ENCODE data around the gene ADAMTSL1.

DNA sequence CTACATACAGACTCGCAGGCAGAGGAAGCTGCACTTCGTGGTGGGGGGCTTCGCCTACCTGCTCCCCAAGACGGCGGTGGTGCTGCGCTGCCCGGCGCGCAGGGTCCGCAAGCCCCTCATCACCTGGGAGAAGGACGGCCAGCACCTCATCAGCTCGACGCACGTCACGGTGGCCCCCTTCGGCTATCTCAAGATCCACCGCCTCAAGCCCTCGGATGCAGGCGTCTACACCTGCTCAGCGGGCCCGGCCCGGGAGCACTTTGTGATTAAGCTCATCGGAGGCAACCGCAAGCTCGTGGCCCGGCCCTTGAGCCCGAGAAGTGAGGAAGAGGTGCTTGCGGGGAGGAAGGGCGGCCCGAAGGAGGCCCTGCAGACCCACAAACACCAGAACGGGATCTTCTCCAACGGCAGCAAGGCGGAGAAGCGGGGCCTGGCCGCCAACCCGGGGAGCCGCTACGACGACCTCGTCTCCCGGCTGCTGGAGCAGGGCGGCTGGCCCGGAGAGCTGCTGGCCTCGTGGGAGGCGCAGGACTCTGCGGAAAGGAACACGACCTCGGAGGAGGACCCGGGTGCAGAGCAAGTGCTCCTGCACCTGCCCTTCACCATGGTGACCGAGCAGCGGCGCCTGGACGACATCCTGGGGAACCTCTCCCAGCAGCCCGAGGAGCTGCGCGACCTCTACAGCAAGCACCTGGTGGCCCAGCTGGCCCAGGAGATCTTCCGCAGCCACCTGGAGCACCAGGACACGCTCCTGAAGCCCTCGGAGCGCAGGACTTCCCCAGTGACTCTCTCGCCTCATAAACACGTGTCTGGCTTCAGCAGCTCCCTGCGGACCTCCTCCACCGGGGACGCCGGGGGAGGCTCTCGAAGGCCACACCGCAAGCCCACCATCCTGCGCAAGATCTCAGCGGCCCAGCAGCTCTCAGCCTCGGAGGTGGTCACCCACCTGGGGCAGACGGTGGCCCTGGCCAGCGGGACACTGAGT, 303.2 kb downstream of the ADAMTSL1 start:
- no peak for TF ChIP-seq BHLHE40 (IDR thresholded peaks at IDR 0.05; ENCODE audit: borderline replicate concordance)
- no peak for TF ChIP-seq SP1 (IDR thresholded peaks at IDR 0.05)
- no peak for TF ChIP-seq SUZ12 (IDR thresholded peaks at IDR 0.05)
- no peak for TF ChIP-seq ARNT (IDR thresholded peaks at IDR 0.05)
- no peak for TF ChIP-seq LEF1 (IDR thresholded peaks at IDR 0.05; ENCODE audit: borderline replicate concordance)
- TF ChIP-seq FOXA1 (IDR thresholded peaks at IDR 0.05) = no peak
- no peak for TF ChIP-seq FOXM1 (IDR thresholded peaks at IDR 0.05; ENCODE audit: borderline replicate concordance)
- TF ChIP-seq ZNF384 (IDR thresholded peaks at IDR 0.05) = no peak
- TF ChIP-seq HDGF (IDR thresholded peaks at IDR 0.05; ENCODE audit: borderline replicate concordance) = no peak
- TF ChIP-seq ELF4 (IDR thresholded peaks at IDR 0.05) = no peak
- no peak for TF ChIP-seq NFRKB (IDR thresholded peaks at IDR 0.05)
- TF ChIP-seq CTBP1 (IDR thresholded peaks at IDR 0.05; ENCODE audit: borderline replicate concordance) = no peak

All from HEK293T (cell line).